Keratinocyte (primary cell): ENCODE measurements around the gene CEACAM3. TPM values are rescaled to one million over a fixed set of nuclear protein-coding genes. Genes with fewer than 3 reads are reported as not detected.
"Not testable (repeated sequence)": the region's sequence is repeated elsewhere in the genome, so short reads cannot be mapped to it uniquely, and the experiment has no call there.

Source experiments
- DNase-seq: peaks from one replicate; pipeline ENCODE4 v3.0.0-alpha.2; 2011; ENCODE audit warnings: low read depth, missing footprints, low spot score
- FAIRE-seq: peaks from 2 replicates; lab custom pipeline; 2011; peaks lifted over from hg19 to GRCh38; lab: Jason Lieb, UNC
- H2AFZ ChIP-seq: 2 replicates; pipeline ENCODE4 v1.6.0; 2012; ENCODE audit warnings: low read length, control low read depth, inconsistent platforms; ENCODE audit not compliant: control insufficient read depth
- H3K27ac ChIP-seq: 2 replicates; pipeline ENCODE4 v1.5.1; 2011; ENCODE audit warnings: low read length; ENCODE audit not compliant: control insufficient read depth, insufficient read depth
- H3K27me3 ChIP-seq: 3 replicates; pipeline ENCODE4 v1.6.0; 2011; ENCODE audit warnings: low read length; ENCODE audit not compliant: control insufficient read depth, insufficient read depth; ENCODE audit errors: extremely low read depth
- H3K36me3 ChIP-seq, 2 experiments: 2 replicates in 1 of 2; 3 replicates in 1 of 2; pipeline ENCODE4 v1.5.1; 2011; ENCODE audit warnings: low read length in 2 of 2, mild to moderate bottlenecking in 1 of 2; ENCODE audit not compliant: control insufficient read depth in 2 of 2, insufficient read depth in 2 of 2; ENCODE audit errors: extremely low read depth in 1 of 2
- H3K4me1 ChIP-seq: 3 replicates; pipeline ENCODE4 v1.5.1; 2011; ENCODE audit warnings: low read length; ENCODE audit not compliant: control insufficient read depth, insufficient read depth; ENCODE audit errors: extremely low read depth
- H3K4me2 ChIP-seq: 3 replicates; pipeline ENCODE4 v1.6.0; 2011; ENCODE audit warnings: low read depth, low read length; ENCODE audit not compliant: control insufficient read depth, insufficient read depth; ENCODE audit errors: extremely low read depth
- H3K4me3 ChIP-seq, 3 experiments: fragments of 200-600 bp in 1 of 3; sonication (generic) in 1 of 3; 2 replicates in 2 of 3; 3 replicates in 1 of 3; pipeline ENCODE4 v1.5.1; 2011 to 2016; ENCODE audit warnings: low read length in 3 of 3, mild to moderate bottlenecking in 3 of 3, control low read depth in 2 of 3, inconsistent platforms in 1 of 3, low read depth in 1 of 3, mixed read lengths in 1 of 3, mixed run types in 1 of 3, moderate library complexity in 1 of 3; ENCODE audit not compliant: control insufficient read depth in 2 of 3, insufficient read depth in 2 of 3; ENCODE audit errors: extremely low read depth in 1 of 3
- H3K79me2 ChIP-seq: 2 replicates; pipeline ENCODE4 v1.6.0; 2012; ENCODE audit warnings: low read length; ENCODE audit not compliant: control insufficient read depth, insufficient read depth
- H3K9ac ChIP-seq: 3 replicates; pipeline ENCODE4 v1.6.0; 2011; ENCODE audit warnings: low read length; ENCODE audit not compliant: control insufficient read depth, insufficient read depth; ENCODE audit errors: extremely low read depth
- H3K9me1 ChIP-seq: 3 replicates; pipeline ENCODE4 v1.6.0; 2011; ENCODE audit warnings: low read length; ENCODE audit not compliant: control insufficient read depth, insufficient read depth; ENCODE audit errors: extremely low read depth
- H3K9me3 ChIP-seq: 2 replicates; pipeline ENCODE4 v1.5.1; 2012; ENCODE audit warnings: low read depth, low read length; ENCODE audit not compliant: control insufficient read depth
- H4K20me1 ChIP-seq: 3 replicates; pipeline ENCODE4 v1.6.0; 2011; ENCODE audit warnings: low read length; ENCODE audit not compliant: control insufficient read depth, insufficient read depth; ENCODE audit errors: extremely low read depth
- CTCF ChIP-seq, 3 experiments: IDR thresholded peaks in 1 of 3; conservative IDR thresholded peaks in 1 of 3; optimal IDR thresholded peaks in 1 of 3; 2 replicates in 2 of 3; 3 replicates in 1 of 3; pipeline versions ENCODE3 to v1.5.1; 2011; ENCODE audit warnings: low read length in 3 of 3, mild to moderate bottlenecking in 3 of 3, moderate library complexity in 2 of 3, control low read depth in 1 of 3, inconsistent platforms in 1 of 3; ENCODE audit not compliant: insufficient read depth in 2 of 3; ENCODE audit errors: extremely low read depth in 1 of 3
- EZH2 ChIP-seq: IDR thresholded peaks from one replicate; pipeline ENCODE4 v1.6.1; 2012; ENCODE audit warnings: inconsistent platforms, mild to moderate bottlenecking, low read length, moderate library complexity
- dilution Hi-C: fragments of 300-500 bp; cut with MboI; formaldehyde crosslinking; loops from one replicate; pipeline ENCODE4 v1.7.0; 2020; ENCODE audit warnings: low sequenced_read_pairs; ENCODE audit not compliant: extremely low pct_ligation_motif_present
- polyA plus RNA-seq, 5 experiments: library from polyadenylated mRNA; depleted of rRNA in 3 of 5; stranded (reverse) in 3 of 5; stranded (forward) in 1 of 5; unstranded in 1 of 5; fragments of >200 nt; gene quantifications; 1 replicate in 1 of 5; 2 replicates in 3 of 5; 3 replicates in 1 of 5; pipeline versions ENCODE4 v1.2.1 to v1.2.3, GENCODE V29; 2011 to 2012; ENCODE audit warnings: missing spikeins in 2 of 5, low read depth in 1 of 5, low replicate concordance in 1 of 5

Gene CEACAM3
- polyA plus RNA-seq, 1 donor (not counting 4 experiments of a cell fraction or from before 2014, with no cell fraction given) = not detected

GRCh38 chr19:41767115-41767514, 29.3 kb upstream of the CEACAM3 start:
- no peak for TF ChIP-seq CTCF (optimal IDR thresholded peaks at IDR 0.05 in 1 of 3, IDR thresholded peaks at IDR 0.05 in 1 of 3, conservative IDR thresholded peaks at IDR 0.05 in 1 of 3; ENCODE audit: extremely low read depth in 1 of 3, insufficient read depth in 2 of 3, low read length in 3 of 3)
- TF ChIP-seq EZH2 = no peak
- H3K4me2 ChIP-seq = no peak overlapping the region
- H3K9ac ChIP-seq = no peak overlapping the region
- peaks cover 17% of the 10 kb centered on the region for H3K27me3 ChIP-seq
- FAIRE-seq = no peak
- no peak overlapping the region for H3K27ac ChIP-seq
- DNase-seq = no peak
- H3K36me3 ChIP-seq = no peaks in the 10 kb centered on the region
- no peaks in the 10 kb centered on the region for H3K79me2 ChIP-seq
- no peak overlapping the region for H3K4me3 ChIP-seq
- H4K20me1 ChIP-seq = no peaks in the 10 kb centered on the region
- dilution Hi-C loops = no loop called here
- peaks cover 4% of the 10 kb centered on the region for H3K4me1 ChIP-seq
- H3K9me1 ChIP-seq = no peaks in the 10 kb centered on the region
- H2AFZ ChIP-seq = no peak overlapping the region
- H3K9me3 ChIP-seq = no peaks in the 10 kb centered on the region

GRCh38 chr19:41768105-41768504, 28.3 kb upstream of the CEACAM3 start:
- DNase-seq, H3K36me3 ChIP-seq, dilution Hi-C loops: not testable (repeated sequence)

GRCh38 chr19:41769608-41770007, 26.8 kb upstream of the CEACAM3 start:
- DNase-seq = no peak
- H3K27ac ChIP-seq = no peak overlapping the region
- TF ChIP-seq EZH2 = no peak
- no peak for TF ChIP-seq CTCF (optimal IDR thresholded peaks at IDR 0.05 in 1 of 3, IDR thresholded peaks at IDR 0.05 in 1 of 3, conservative IDR thresholded peaks at IDR 0.05 in 1 of 3; ENCODE audit: extremely low read depth in 1 of 3, insufficient read depth in 2 of 3, low read length in 3 of 3)
- H3K9ac ChIP-seq = no peak overlapping the region
- no peaks in the 10 kb centered on the region for H3K79me2 ChIP-seq
- dilution Hi-C loops = no loop called here
- H3K4me3 ChIP-seq = no peak overlapping the region
- no peak for FAIRE-seq
- no peaks in the 10 kb centered on the region for H3K9me3 ChIP-seq
- no peaks in the 10 kb centered on the region for H3K36me3 ChIP-seq
- H2AFZ ChIP-seq = no peak overlapping the region
- H3K9me1 ChIP-seq = no peaks in the 10 kb centered on the region
- H3K4me2 ChIP-seq = no peak overlapping the region
- H3K4me1 ChIP-seq = peaks cover 11% of the 10 kb centered on the region
- H3K27me3 ChIP-seq = peaks cover 9% of the 10 kb centered on the region
- H4K20me1 ChIP-seq = no peaks in the 10 kb centered on the region

More at GRCh38 chr19:41768105-41768504, 28.3 kb upstream of the CEACAM3 start:
- not testable (repeated sequence) for H3K79me2 ChIP-seq, H3K9ac ChIP-seq, H4K20me1 ChIP-seq, H3K27ac ChIP-seq, H2AFZ ChIP-seq, H3K9me3 ChIP-seq, H3K4me2 ChIP-seq, H3K9me1 ChIP-seq, FAIRE-seq, H3K4me3 ChIP-seq, H3K4me1 ChIP-seq
- H3K27me3 ChIP-seq = peaks cover 12% of the 10 kb centered on the region
